IMR-90 (cell line): ENCODE data around the gene ACAT2.

Experiments
- MXI1 ChIP-seq: IDR thresholded peaks from 2 replicates; pipeline ENCODE4 v1.6.1; 2012; ENCODE audit warnings: low read depth, mild to moderate bottlenecking, low read length, moderate library complexity, borderline replicate concordance
- RAD21 ChIP-seq: IDR thresholded peaks from 2 replicates; pipeline ENCODE4 v1.6.1; 2012; ENCODE audit warnings: low read length, improper control_type of control experiment

GRCh38 chr6:159821122-159821521 is 59.3 kb downstream of the ACAT2 start:
- TF ChIP-seq RAD21 (no peak), MXI1 (no peak)
